Cardiac muscle cell (in vitro differentiated cells and primary cell): ENCODE measurements around the gene GPR87. TPM values are rescaled to one million over a fixed set of nuclear protein-coding genes. Genes with fewer than 3 reads are reported as not detected.

Experiments
- DNase-seq, 2 donors: peaks; one replicate each; pipeline versions ENCODE4 v3.0.0 to v3.0.0-alpha.2; 2010 to 2017; ENCODE audit warnings: low read depth in 1 of 2, low spot score in 1 of 2
- H3K27ac ChIP-seq: fragments of 200-600 bp; sonication (generic); 2 replicates; pipeline ENCODE4 v1.5.1; 2016
- H3K27me3 ChIP-seq: fragments of 200-600 bp; sonication (generic); 2 replicates; pipeline ENCODE4 v1.6.0; 2016; ENCODE audit warnings: control low read depth
- H3K36me3 ChIP-seq: fragments of 200-600 bp; sonication (generic); 2 replicates; pipeline ENCODE4 v1.5.1; 2016; ENCODE audit warnings: control low read depth
- H3K4me1 ChIP-seq: fragments of 200-600 bp; sonication (generic); 2 replicates; pipeline ENCODE4 v1.8.1; 2017; ENCODE audit warnings: low read depth, mild to moderate bottlenecking, mixed run types
- H3K4me3 ChIP-seq: fragments of 200-600 bp; sonication (generic); 2 replicates; pipeline ENCODE4 v1.5.1; 2016; ENCODE audit warnings: mild to moderate bottlenecking
- H3K9me3 ChIP-seq: fragments of 200-600 bp; sonication (generic); 2 replicates; pipeline ENCODE4 v1.5.1; 2017; ENCODE audit warnings: low read depth, mild to moderate bottlenecking, control low read depth
- CTCF ChIP-seq: IDR thresholded peaks from 2 replicates; pipeline ENCODE4 v1.5.1; 2012; ENCODE audit warnings: low read depth, mild to moderate bottlenecking, low read length
- polyA plus RNA-seq: library from polyadenylated mRNA; unstranded; fragments of >200 nt; fragmentation: Nextera tagmentation; extraction: Ambion mirVana; gene quantifications from 2 replicates; pipeline ENCODE4 v1.2.1, GENCODE V29; 2016
- total RNA-seq: library from RNA; depleted of rRNA; stranded (reverse); fragments of >200 nt; gene quantifications from 2 replicates; pipeline ENCODE4 v1.2.3, GENCODE V29; 2016

GPR87 gene
- total and polyA plus RNA-seq, 2 experiments from 2014 or later: not detected

- Histone ChIP-seq H3K27ac (no peak overlapping the region), H3K27me3 (no peaks in the 10 kb centered on the region), H3K4me1 (no peaks in the 10 kb centered on the region), H3K36me3 (no peaks in the 10 kb centered on the region), H3K9me3 (no peaks in the 10 kb centered on the region), H3K4me3 (no peak overlapping the region)
- TF ChIP-seq CTCF: no peak
- DNase-seq: no peak
These were observed 5.9 kb upstream of the GPR87 start for GRCh38 chr3:151322511-151322910.

- Histone ChIP-seq H3K27me3 (no peaks in the 10 kb centered on the region), H3K9me3 (no peaks in the 10 kb centered on the region), H3K36me3 (no peaks in the 10 kb centered on the region), H3K4me1 (no peaks in the 10 kb centered on the region), H3K27ac (no peak overlapping the region), H3K4me3 (no peak overlapping the region)
- no peak for DNase-seq
- no peak for TF ChIP-seq CTCF
These were observed 4.9 kb upstream of the GPR87 start for GRCh38 chr3:151321526-151321925.

GRCh38 chr3:151320131-151320530 lies 3.5 kb upstream of the GPR87 start:
- no peaks in the 10 kb centered on the region for H3K9me3 ChIP-seq
- no peak overlapping the region for H3K4me3 ChIP-seq
- H3K4me1 ChIP-seq: no peaks in the 10 kb centered on the region
- H3K36me3 ChIP-seq: no peaks in the 10 kb centered on the region
- no peak for TF ChIP-seq CTCF
- H3K27me3 ChIP-seq: no peaks in the 10 kb centered on the region
- DNase-seq: no peak
- H3K27ac ChIP-seq: no peak overlapping the region

- Histone ChIP-seq H3K27ac (no peak overlapping the region), H3K4me3 (no peak overlapping the region)
- no peak for TF ChIP-seq CTCF
These were observed 3.0 kb upstream of the GPR87 start for GRCh38 chr3:151319628-151320027.

GRCh38 chr3:151318991-151319390 lies 2.4 kb upstream of the GPR87 start:
- no peaks in the 10 kb centered on the region for H3K9me3 ChIP-seq
- DNase-seq: no peak
- H3K27me3 ChIP-seq: no peaks in the 10 kb centered on the region
- H3K36me3 ChIP-seq: no peaks in the 10 kb centered on the region
- H3K4me3 ChIP-seq: no peak overlapping the region
- TF ChIP-seq CTCF: no peak
- H3K4me1 ChIP-seq: no peaks in the 10 kb centered on the region
- no peak overlapping the region for H3K27ac ChIP-seq

More at GRCh38 chr3:151319628-151320027, 3.0 kb upstream of the GPR87 start:
- Histone ChIP-seq H3K9me3 (no peaks in the 10 kb centered on the region), H3K36me3 (no peaks in the 10 kb centered on the region), H3K27me3 (no peaks in the 10 kb centered on the region), H3K4me1 (no peaks in the 10 kb centered on the region)
- no peak for DNase-seq

- DNase-seq: no peak
- Histone ChIP-seq H3K9me3 (no peaks in the 10 kb centered on the region), H3K4me1 (no peaks in the 10 kb centered on the region), H3K36me3 (no peaks in the 10 kb centered on the region), H3K27ac (no peak overlapping the region), H3K27me3 (no peaks in the 10 kb centered on the region), H3K4me3 (no peak overlapping the region)
- no peak for TF ChIP-seq CTCF
These were observed 1.7 kb upstream of the GPR87 start for GRCh38 chr3:151318313-151318712.
